Measurements from ENCODE around the gene YPEL2.
A peak's percentile ranks its signal among the peaks of the same experiment; 100 is the strongest.

YPEL2 gene

DNA sequence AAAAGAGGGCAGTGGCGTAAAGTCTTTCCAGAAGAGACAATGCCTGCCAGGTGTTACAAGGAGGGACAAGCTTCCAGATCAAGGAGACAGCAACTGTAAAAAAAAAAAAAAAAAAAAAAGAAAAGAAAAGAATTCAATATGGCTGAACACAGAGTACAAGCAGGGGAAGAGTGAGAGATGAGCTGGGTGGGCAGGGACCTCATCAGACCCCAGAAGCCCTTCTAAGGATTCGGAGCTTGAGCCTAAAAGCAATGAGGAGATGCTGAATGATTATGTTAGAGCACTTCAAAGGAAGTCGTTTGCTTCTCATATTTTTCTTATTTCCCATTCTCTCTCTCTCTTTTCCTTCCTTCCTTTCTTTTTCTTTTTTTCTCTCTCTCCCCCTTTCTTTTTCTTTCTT is 103.0 kb downstream of the YPEL2 start:
- DNase-seq (ENCODE audit: low read depth): no peak
- no peak overlapping the region for H3K4me3 ChIP-seq (ENCODE audit: low read length)
- TF ChIP-seq, protein P1, sequence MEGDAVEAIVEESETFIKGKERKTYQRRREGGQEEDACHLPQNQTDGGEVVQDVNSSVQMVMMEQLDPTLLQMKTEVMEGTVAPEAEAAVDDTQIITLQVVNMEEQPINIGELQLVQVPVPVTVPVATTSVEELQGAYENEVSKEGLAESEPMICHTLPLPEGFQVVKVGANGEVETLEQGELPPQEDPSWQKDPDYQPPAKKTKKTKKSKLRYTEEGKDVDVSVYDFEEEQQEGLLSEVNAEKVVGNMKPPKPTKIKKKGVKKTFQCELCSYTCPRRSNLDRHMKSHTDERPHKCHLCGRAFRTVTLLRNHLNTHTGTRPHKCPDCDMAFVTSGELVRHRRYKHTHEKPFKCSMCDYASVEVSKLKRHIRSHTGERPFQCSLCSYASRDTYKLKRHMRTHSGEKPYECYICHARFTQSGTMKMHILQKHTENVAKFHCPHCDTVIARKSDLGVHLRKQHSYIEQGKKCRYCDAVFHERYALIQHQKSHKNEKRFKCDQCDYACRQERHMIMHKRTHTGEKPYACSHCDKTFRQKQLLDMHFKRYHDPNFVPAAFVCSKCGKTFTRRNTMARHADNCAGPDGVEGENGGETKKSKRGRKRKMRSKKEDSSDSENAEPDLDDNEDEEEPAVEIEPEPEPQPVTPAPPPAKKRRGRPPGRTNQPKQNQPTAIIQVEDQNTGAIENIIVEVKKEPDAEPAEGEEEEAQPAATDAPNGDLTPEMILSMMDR (conservative IDR thresholded peaks at IDR 0.05; ENCODE audit: low read length): no peak

GRCh38 chr17:59435238-59435637 is 103.8 kb downstream of the YPEL2 start:
- TF ChIP-seq, protein P1 (conservative IDR thresholded peaks at IDR 0.05; ENCODE audit: low read length): no peak
- H3K4me3 ChIP-seq (ENCODE audit: low read length): no peak overlapping the region
- DNase-seq (ENCODE audit: low read depth): peak; percentile 68

DNA sequence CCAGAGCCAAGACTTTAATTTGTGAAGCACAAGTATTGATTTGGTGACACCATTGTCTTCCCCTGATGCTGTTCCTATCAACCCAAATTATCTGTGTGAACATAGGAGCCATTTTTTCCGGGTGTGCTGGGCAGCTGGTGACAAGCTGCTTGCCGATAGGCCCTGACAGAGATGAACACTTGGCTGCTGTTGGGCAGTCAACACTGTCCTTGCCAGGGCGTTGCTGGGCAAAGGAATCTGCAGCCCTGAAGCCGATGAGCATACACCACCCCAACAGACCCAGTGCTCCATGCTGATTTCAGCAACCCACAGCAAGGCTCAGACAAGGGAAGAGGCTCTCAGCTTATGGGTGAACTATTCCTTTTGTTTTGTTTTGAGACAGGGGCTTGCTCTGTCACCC is 105.4 kb downstream of the YPEL2 start:
- H3K4me3 ChIP-seq (ENCODE audit: low read length): no peak overlapping the region
- TF ChIP-seq, protein P1 (conservative IDR thresholded peaks at IDR 0.05; ENCODE audit: low read length): no peak
- no peak for DNase-seq (ENCODE audit: low read depth)

- TF ChIP-seq, protein P1 (conservative IDR thresholded peaks at IDR 0.05; ENCODE audit: low read length): no peak
- DNase-seq (ENCODE audit: low read depth): no peak
- no peak overlapping the region for H3K4me3 ChIP-seq (ENCODE audit: low read length)
Measured at GRCh38 chr17:59437791-59438281, 106.4 kb downstream of the YPEL2 start.

- DNase-seq (ENCODE audit: low read depth): no peak
- no peak overlapping the region for H3K4me3 ChIP-seq (ENCODE audit: low read length)
- TF ChIP-seq, protein P1 (conservative IDR thresholded peaks at IDR 0.05; ENCODE audit: low read length): no peak
Measured at GRCh38 chr17:59439262-59439661, 107.8 kb downstream of the YPEL2 start.

DNA sequence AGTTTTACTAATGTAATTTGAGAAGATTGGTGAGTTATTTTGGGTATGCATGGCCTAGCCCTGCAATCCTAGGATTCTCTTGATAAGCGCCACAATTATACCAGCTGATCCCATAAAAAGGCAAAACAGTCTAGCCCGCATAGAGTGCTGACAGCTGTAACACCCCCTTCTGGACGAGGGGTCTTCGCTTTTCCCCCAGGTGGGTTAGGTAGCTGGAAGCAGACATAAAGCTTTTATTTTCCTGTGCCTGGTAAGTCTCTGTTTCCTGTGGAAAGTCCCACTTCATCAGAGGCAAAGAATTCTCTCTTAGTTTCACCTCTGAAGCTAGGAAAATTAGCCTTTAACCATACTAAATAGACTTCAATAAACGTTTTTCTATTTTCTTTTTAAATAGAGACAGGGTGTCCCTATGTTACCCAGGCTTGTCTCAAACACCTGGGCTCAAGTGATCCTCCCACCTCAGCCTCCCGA is 108.3 kb downstream of the YPEL2 start:
- TF ChIP-seq, protein P1 (conservative IDR thresholded peaks at IDR 0.05; ENCODE audit: low read length): no peak
- no peak for DNase-seq (ENCODE audit: low read depth)
- no peak overlapping the region for H3K4me3 ChIP-seq (ENCODE audit: low read length)

- no peak overlapping the region for H3K4me3 ChIP-seq (ENCODE audit: low read length)
- TF ChIP-seq, protein P1 (conservative IDR thresholded peaks at IDR 0.05; ENCODE audit: low read length): peak; percentile 93
- peak; percentile 91 for DNase-seq (ENCODE audit: low read depth)
Measured at GRCh38 chr17:59440757-59441463, 109.5 kb downstream of the YPEL2 start.

All from AG10803 (cell line).